OCI-LY1 (cell line): ENCODE data around the gene GLG1.

Experiments
- H2AFZ ChIP-seq: fragments of 200-600 bp; sonication (generic), shearing (Covaris generic); 2 replicates; pipeline ENCODE4 v1.6.0; 2014; ENCODE audit warnings: antibody characterized with exemption, mild to moderate bottlenecking, low read length
- H3F3A ChIP-seq: fragments of 200-600 bp; sonication (generic), shearing (Covaris generic); 2 replicates; pipeline ENCODE4 v1.6.0; 2014; ENCODE audit warnings: mild to moderate bottlenecking, antibody characterized with exemption, low read length, moderate library complexity; ENCODE audit not compliant: insufficient read depth
- H3K27ac ChIP-seq: fragments of 200-600 bp; sonication (generic); 2 replicates; pipeline ENCODE4 v1.5.1; 2014; ENCODE audit warnings: low read length, mixed run types, mild to moderate bottlenecking, low read depth; ENCODE audit not compliant: poor library complexity, severe bottlenecking
- H3K27me3 ChIP-seq: fragments of 200-600 bp; sonication (generic); 2 replicates; pipeline ENCODE4 v1.6.0; 2014; ENCODE audit warnings: antibody characterized with exemption, mild to moderate bottlenecking, low read length, moderate library complexity; ENCODE audit not compliant: insufficient read depth
- H3K36me3 ChIP-seq: fragments of 200-600 bp; sonication (generic); 2 replicates; pipeline ENCODE4 v1.6.1; 2014; ENCODE audit warnings: mild to moderate bottlenecking, antibody characterized with exemption, low read length, moderate library complexity, mixed read lengths; ENCODE audit not compliant: insufficient read depth
- H3K4me1 ChIP-seq: fragments of 200-600 bp; sonication (generic); 2 replicates; pipeline ENCODE4 v1.5.1; 2014; ENCODE audit warnings: mild to moderate bottlenecking, low read length, moderate library complexity; ENCODE audit not compliant: insufficient read depth, severe bottlenecking
- H3K4me2 ChIP-seq: fragments of 200-600 bp; sonication (generic), shearing (Covaris generic); 2 replicates; pipeline ENCODE4 v1.6.1; 2014; ENCODE audit warnings: low read length
- H3K4me3 ChIP-seq: fragments of 200-600 bp; sonication (generic); 2 replicates; pipeline ENCODE4 v1.5.1; 2014; ENCODE audit warnings: low read length, low read depth, mild to moderate bottlenecking, mixed read lengths; ENCODE audit not compliant: poor library complexity, severe bottlenecking
- H3K79me2 ChIP-seq: fragments of 200-600 bp; shearing (Covaris generic); 2 replicates; pipeline ENCODE4 v1.6.1; 2016; ENCODE audit warnings: mixed run types, low read length, mixed read lengths; ENCODE audit not compliant: insufficient read depth
- H3K9ac ChIP-seq: fragments of 200-600 bp; sonication (generic), shearing (Covaris generic); 2 replicates; pipeline ENCODE4 v1.6.1; 2014; ENCODE audit warnings: mild to moderate bottlenecking, low read length, mixed read lengths
- H3K9me2 ChIP-seq: fragments of 200-600 bp; sonication (generic), shearing (Covaris generic); 2 replicates; pipeline ENCODE4 v1.6.1; 2014; ENCODE audit warnings: low read depth, mild to moderate bottlenecking, low read length, mixed read lengths
- H3K9me3 ChIP-seq: fragments of 200-600 bp; shearing (Covaris generic); 2 replicates; pipeline ENCODE4 v1.6.1; 2014; ENCODE audit warnings: low read length, mixed read lengths
- H4K20me1 ChIP-seq: fragments of 200-600 bp; sonication (generic), shearing (Covaris generic); 2 replicates; pipeline ENCODE4 v1.6.0; 2016; ENCODE audit warnings: mild to moderate bottlenecking, low read length; ENCODE audit not compliant: insufficient read depth
- EZH2 ChIP-seq: fragments of 200-600 bp; sonication (generic), shearing (Covaris generic); IDR thresholded peaks from 2 replicates; pipeline ENCODE4 v1.8.0; 2017; ENCODE audit warnings: borderline replicate concordance, mixed run types, mild to moderate bottlenecking, antibody characterized with exemption, low read length, moderate library complexity, mixed read lengths
- TF ChIP-seq, protein P1 (sequence below): fragments of 200-600 bp; sonication (generic), shearing (Covaris generic); IDR thresholded peaks from 2 replicates; pipeline ENCODE4 v1.5.1; 2017; ENCODE audit warnings: mild to moderate bottlenecking, antibody characterized with exemption, low read length, moderate library complexity, mixed read lengths

GLG1 gene

DNA sequence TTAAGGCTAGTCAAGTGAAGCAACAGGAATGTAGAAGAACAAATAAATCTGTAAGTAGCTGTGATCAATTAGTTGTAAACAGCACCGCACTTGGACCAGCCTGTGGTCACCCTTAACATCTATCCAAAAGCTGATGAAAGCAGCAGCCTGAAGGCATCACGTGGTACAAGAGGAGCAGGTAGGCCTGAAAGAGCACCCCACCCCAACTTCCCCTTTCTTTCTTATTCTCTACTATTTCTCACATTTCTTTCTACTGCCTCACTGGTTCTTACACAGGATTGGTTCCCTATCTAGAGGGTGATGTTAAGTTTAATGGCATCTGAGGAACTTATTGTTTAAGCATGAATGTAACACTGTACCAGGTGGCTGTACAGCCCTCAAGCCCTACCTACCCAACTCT is 143.0 kb downstream of the GLG1 start:
- Histone ChIP-seq H3K9me2 (no peaks in the 10 kb centered on the region), H4K20me1 (no peaks in the 10 kb centered on the region), H3K4me2 (no peak overlapping the region), H3K4me3 (no peak overlapping the region), H3K4me1 (peaks cover 4% of the 10 kb centered on the region), H3K27me3 (no peaks in the 10 kb centered on the region), H3K9me3 (no peaks in the 10 kb centered on the region), H3K9ac (no peak overlapping the region), H3K79me2 (no peaks in the 10 kb centered on the region), H3K27ac (peak overlapping the region; percentile 5), H2AFZ (no peak overlapping the region), H3F3A (no peaks in the 10 kb centered on the region), H3K36me3 (peaks cover 87% of the 10 kb centered on the region)
- no peak for TF ChIP-seq EZH2
- TF ChIP-seq, protein P1, sequence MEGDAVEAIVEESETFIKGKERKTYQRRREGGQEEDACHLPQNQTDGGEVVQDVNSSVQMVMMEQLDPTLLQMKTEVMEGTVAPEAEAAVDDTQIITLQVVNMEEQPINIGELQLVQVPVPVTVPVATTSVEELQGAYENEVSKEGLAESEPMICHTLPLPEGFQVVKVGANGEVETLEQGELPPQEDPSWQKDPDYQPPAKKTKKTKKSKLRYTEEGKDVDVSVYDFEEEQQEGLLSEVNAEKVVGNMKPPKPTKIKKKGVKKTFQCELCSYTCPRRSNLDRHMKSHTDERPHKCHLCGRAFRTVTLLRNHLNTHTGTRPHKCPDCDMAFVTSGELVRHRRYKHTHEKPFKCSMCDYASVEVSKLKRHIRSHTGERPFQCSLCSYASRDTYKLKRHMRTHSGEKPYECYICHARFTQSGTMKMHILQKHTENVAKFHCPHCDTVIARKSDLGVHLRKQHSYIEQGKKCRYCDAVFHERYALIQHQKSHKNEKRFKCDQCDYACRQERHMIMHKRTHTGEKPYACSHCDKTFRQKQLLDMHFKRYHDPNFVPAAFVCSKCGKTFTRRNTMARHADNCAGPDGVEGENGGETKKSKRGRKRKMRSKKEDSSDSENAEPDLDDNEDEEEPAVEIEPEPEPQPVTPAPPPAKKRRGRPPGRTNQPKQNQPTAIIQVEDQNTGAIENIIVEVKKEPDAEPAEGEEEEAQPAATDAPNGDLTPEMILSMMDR: no peak

DNA sequence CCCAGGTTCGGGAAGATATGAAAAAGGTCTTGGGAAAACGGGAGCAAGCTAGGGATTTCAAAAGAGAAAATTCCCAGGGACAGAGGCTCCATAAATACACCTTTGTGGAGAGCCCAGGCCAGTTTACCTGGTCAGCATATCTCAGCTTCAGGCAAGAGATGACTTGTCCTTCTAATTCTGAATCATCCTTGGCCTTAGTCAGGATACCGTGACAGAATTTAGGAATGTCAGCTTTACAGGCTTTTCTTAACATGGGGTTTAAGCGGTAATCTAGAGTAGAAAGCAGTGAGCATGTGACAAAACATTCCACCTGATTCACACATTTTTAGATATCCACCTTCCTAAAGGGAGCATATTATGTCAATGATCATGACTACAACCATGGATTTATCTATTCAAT is 144.6 kb downstream of the GLG1 start:
- peaks cover 89% of the 10 kb centered on the region for H3K36me3 ChIP-seq
- no peaks in the 10 kb centered on the region for H3K79me2 ChIP-seq
- no peaks in the 10 kb centered on the region for H3K9me3 ChIP-seq
- H3K9me2 ChIP-seq: no peaks in the 10 kb centered on the region
- no peak overlapping the region for H3K4me3 ChIP-seq
- no peaks in the 10 kb centered on the region for H3F3A ChIP-seq
- TF ChIP-seq, protein P1: no peak
- no peak for TF ChIP-seq EZH2
- H3K9ac ChIP-seq: no peak overlapping the region
- no peak overlapping the region for H2AFZ ChIP-seq
- H3K27ac ChIP-seq: no peak overlapping the region
- H3K4me2 ChIP-seq: no peak overlapping the region
- H3K4me1 ChIP-seq: peaks cover 4% of the 10 kb centered on the region
- H4K20me1 ChIP-seq: no peaks in the 10 kb centered on the region
- no peaks in the 10 kb centered on the region for H3K27me3 ChIP-seq

GRCh38 chr16:74461826-74462225 is 145.1 kb downstream of the GLG1 start:
- H3K9me2 ChIP-seq: no peaks in the 10 kb centered on the region
- H3K4me1 ChIP-seq: peaks cover 4% of the 10 kb centered on the region
- no peaks in the 10 kb centered on the region for H4K20me1 ChIP-seq
- H3K27ac ChIP-seq: no peak overlapping the region
- no peaks in the 10 kb centered on the region for H3F3A ChIP-seq
- H3K79me2 ChIP-seq: no peaks in the 10 kb centered on the region
- no peak overlapping the region for H3K9ac ChIP-seq
- H3K9me3 ChIP-seq: no peaks in the 10 kb centered on the region
- H3K27me3 ChIP-seq: no peaks in the 10 kb centered on the region
- peaks cover 87% of the 10 kb centered on the region for H3K36me3 ChIP-seq
- TF ChIP-seq, protein P1: no peak
- TF ChIP-seq EZH2: no peak
- no peak overlapping the region for H3K4me3 ChIP-seq
- H3K4me2 ChIP-seq: no peak overlapping the region
- H2AFZ ChIP-seq: no peak overlapping the region
